Heart right ventricle (tissue), 16 donors: Measurements from ENCODE around the gene KCP. TPM values are rescaled to one million over a fixed set of nuclear protein-coding genes. Genes with fewer than 3 reads are reported as not detected.

ENCODE experiments used
- ATAC-seq, 8 donors: fragments of 200-7000 bp; cut with Tn5 transposase; one replicate each; pipeline ENCODE4 v1.9.1; 2020; ENCODE audit warnings: mild to moderate bottlenecking in 8 of 8, moderate library complexity in 8 of 8, moderate number of reproducible peaks in 1 of 8
- DNase-seq, 2 donors: peaks; one replicate each; pipeline ENCODE4 v3.0.0-alpha.2; 2020
- H3K27ac ChIP-seq, 10 donors: fragments of 200-600 bp; sonication (generic) in 2 of 10; one replicate each; pipeline versions ENCODE4 v1.5.0 to v1.8.0; 2020 to 2022; ENCODE audit warnings: mild to moderate bottlenecking in 3 of 10
- H3K27me3 ChIP-seq, 7 donors: fragments of 200-600 bp; one replicate each; pipeline ENCODE4 v1.8.0; 2021 to 2022; ENCODE audit warnings: mild to moderate bottlenecking in 2 of 7
- H3K36me3 ChIP-seq, 9 donors: fragments of 200-600 bp; sonication (generic) in 1 of 9; one replicate each; pipeline versions ENCODE4 v1.5.0 to v1.8.0; 2020 to 2022; ENCODE audit warnings: mild to moderate bottlenecking in 2 of 9
- H3K4me1 ChIP-seq, 9 donors: fragments of 200-600 bp; sonication (generic) in 1 of 9; one replicate each; pipeline versions ENCODE4 v1.5.0 to v1.8.0; 2020 to 2022; ENCODE audit warnings: mild to moderate bottlenecking in 4 of 9
- H3K4me3 ChIP-seq, 10 donors: fragments of 200-600 bp; sonication (generic) in 2 of 10; one replicate each; pipeline versions ENCODE4 v1.5.0 to v1.8.0; 2020 to 2022; ENCODE audit warnings: mild to moderate bottlenecking in 7 of 10, moderate library complexity in 2 of 10
- H3K9me3 ChIP-seq, 11 donors: fragments of 200-600 bp in 10 of 11; sonication (generic) in 2 of 11; one replicate each; pipeline versions ENCODE4 v1.5.0 to v1.8.0; 2013 to 2022; ENCODE audit warnings: mild to moderate bottlenecking in 2 of 11, control low read depth in 1 of 11, moderate library complexity in 1 of 11
- WGBS, 2 donors: extraction: QIAGEN DNeasy Blood & Tissue Kit; methylation state at CpG; one replicate each; pipeline ENCODE4 v1.1.7; 2013; ENCODE audit warnings: inconsistent platforms in 1 of 2; 5-methylcytosine and 5-hydroxymethylcytosine counted together
- intact Hi-C, 10 donors: fragments of 100-400 bp; cut with DNase I; formaldehyde crosslinking; loops; one replicate each; pipeline versions ENCODE4 v1.11.1 to v1.14.2; 2022
- polyA plus RNA-seq, 2 donors: library from polyadenylated mRNA; stranded (reverse); fragments of 200-250 nt; gene quantifications; one replicate each; pipeline ENCODE4 v1.2.3, GENCODE V29; 2013
- total RNA-seq, 10 donors: library from RNA; stranded (reverse); fragmentation: NEBNext Ultra II Directional in 3 of 10; extraction: Animal tissue kit (Norgen Biotek cat#: 25700) in 3 of 10; gene quantifications; one replicate each; pipeline versions ENCODE4 v1.2.1 to v1.2.4, GENCODE V29; 2021 to 2023
- TF ChIP-seq, protein P1 (sequence below), 9 donors: fragments of 200-600 bp; sonication (generic) in 2 of 9; IDR thresholded peaks; one replicate each; pipeline versions ENCODE4 v1.5.0 to v1.8.0; 2021 to 2022; ENCODE audit warnings: antibody characterized with exemption in 9 of 9, mild to moderate bottlenecking in 5 of 9, moderate library complexity in 1 of 9
- donor health status: Arrhythmogenic right ventricular cardiomyopathy.
- donor health status: ischemic (EF 13 %, LVEDD 7.1; RV severe dilation, severe dysfunction).
- donor health status: healthy with polysubstance abuse.
- donor health status: DM: no; HTN: yes; CAD: no.
- donor health status: DM: no; HTN: no; CAD: no.
- donor health status: ischemic (EF 25% LVEDD 6.9; RV normal size, moderate dysfunction).
- donor health status: ischemic (EF 25% LVEDD 5.7; RV mildly dilated, moderate dysfunction).
- donor health status: healthy.
- donor health status: DM: yes; HTN: yes; CAD: no.
- donor health status: Ischemic cardiomyopathy.
- donor health status: ischemic (EF 35%, LVEDD 5.7; RV mildly dilated, moderate dysfunction).
- donor health status: nonischemic (EF 11% LVEDD 7.7; RV severe dilation, severe dysfunction).
- donor health status: DM: yes; HTN: yes; CAD: no.
- donor health status: PGD.
- donor health status: ischemic (EF 29% LVEDD 5.4; RV normal size, mild dysfunction).
- donor health status: nonischemic (EF 23%, LVEDD 6.1; RV moderate dilation, normal function).

The KCP gene
- total and polyA plus RNA-seq, 12 donors = 0.09 to 0.44 (median 0.27) TPM

DNA sequence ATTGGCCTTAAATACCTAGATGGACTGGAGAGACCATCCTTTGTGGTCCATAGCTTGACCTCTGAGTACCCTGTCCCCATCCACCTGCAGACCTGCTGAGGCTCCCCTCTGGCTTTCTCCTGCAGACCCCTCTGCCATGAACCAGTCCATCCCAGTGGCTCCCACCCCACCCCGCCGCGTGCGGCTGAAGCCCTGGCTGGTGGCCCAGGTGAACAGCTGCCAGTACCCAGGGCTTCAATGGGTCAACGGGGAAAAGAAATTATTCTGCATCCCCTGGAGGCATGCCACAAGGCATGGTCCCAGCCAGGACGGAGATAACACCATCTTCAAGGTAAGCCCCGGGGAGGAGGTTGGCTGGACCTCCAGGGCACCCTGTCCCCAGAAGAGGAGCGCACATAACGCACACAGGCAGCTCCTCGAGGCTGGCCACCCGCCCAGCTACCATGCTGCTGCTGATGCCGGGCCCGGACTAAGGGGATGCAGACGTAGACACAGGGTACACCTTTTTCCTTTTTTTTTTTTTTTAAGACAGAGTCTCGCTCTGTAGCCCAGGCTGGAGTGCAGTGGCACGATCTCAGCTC is 31.5 kb upstream of the KCP start:
- H3K36me3 ChIP-seq = peaks cover 0 to 23% (median 0%) of the 10 kb centered on the region in 9 donors
- 83 to 87% methylated on average over 16 of the region's 16 CpGs for WGBS, 2 donors
- TF ChIP-seq, protein P1, sequence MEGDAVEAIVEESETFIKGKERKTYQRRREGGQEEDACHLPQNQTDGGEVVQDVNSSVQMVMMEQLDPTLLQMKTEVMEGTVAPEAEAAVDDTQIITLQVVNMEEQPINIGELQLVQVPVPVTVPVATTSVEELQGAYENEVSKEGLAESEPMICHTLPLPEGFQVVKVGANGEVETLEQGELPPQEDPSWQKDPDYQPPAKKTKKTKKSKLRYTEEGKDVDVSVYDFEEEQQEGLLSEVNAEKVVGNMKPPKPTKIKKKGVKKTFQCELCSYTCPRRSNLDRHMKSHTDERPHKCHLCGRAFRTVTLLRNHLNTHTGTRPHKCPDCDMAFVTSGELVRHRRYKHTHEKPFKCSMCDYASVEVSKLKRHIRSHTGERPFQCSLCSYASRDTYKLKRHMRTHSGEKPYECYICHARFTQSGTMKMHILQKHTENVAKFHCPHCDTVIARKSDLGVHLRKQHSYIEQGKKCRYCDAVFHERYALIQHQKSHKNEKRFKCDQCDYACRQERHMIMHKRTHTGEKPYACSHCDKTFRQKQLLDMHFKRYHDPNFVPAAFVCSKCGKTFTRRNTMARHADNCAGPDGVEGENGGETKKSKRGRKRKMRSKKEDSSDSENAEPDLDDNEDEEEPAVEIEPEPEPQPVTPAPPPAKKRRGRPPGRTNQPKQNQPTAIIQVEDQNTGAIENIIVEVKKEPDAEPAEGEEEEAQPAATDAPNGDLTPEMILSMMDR (IDR thresholded peaks at IDR 0.05) = no peak
- H3K27ac ChIP-seq = no peak overlapping the region
- no peak for DNase-seq
- intact Hi-C loops = no loop called here
- H3K4me3 ChIP-seq = no peak overlapping the region
- H3K27me3 ChIP-seq = peaks cover 0 to 68% (median 38%) of the 10 kb centered on the region in 7 donors
- peaks cover 0 to 48% (median 12%) of the 10 kb centered on the region in 9 donors for H3K4me1 ChIP-seq
- no peaks in the 10 kb centered on the region for H3K9me3 ChIP-seq
- ATAC-seq = no peak

- peak overlapping the region in 1 of 10 donors; percentile 89 for H3K27ac ChIP-seq
- peaks cover 0 to 18% (median 0%) of the 10 kb centered on the region in 9 donors for H3K36me3 ChIP-seq
- H3K9me3 ChIP-seq = no peaks in the 10 kb centered on the region
- peaks cover 0 to 50% (median 12%) of the 10 kb centered on the region in 9 donors for H3K4me1 ChIP-seq
- H3K4me3 ChIP-seq = peak overlapping the region in 2 of 10 donors; percentile 18 to 77
- no peak for ATAC-seq
- peaks cover 0 to 68% (median 39%) of the 10 kb centered on the region in 7 donors for H3K27me3 ChIP-seq
- WGBS, 2 donors = 81 to 84% methylated on average over 15 of the region's 15 CpGs
- no peak for DNase-seq
- TF ChIP-seq, protein P1 (IDR thresholded peaks at IDR 0.05) = no peak
- intact Hi-C loops = no loop called here
Measured at GRCh38 chr7:128941323-128941890, 30.9 kb upstream of the KCP start.

GRCh38 chr7:128940494-128941322 is 30.2 kb upstream of the KCP start:
- intact Hi-C loops = no loop called here
- peak overlapping the region in 4 of 10 donors; percentile 34 to 89 (median 42) for H3K27ac ChIP-seq
- peaks cover 0 to 68% (median 43%) of the 10 kb centered on the region in 7 donors for H3K27me3 ChIP-seq
- H3K36me3 ChIP-seq = peaks cover 0 to 11% (median 0%) of the 10 kb centered on the region in 9 donors
- H3K4me3 ChIP-seq = peak overlapping the region in 5 of 10 donors; percentile 26 to 77 (median 58)
- H3K4me1 ChIP-seq = peaks cover 0 to 51% (median 12%) of the 10 kb centered on the region in 9 donors
- ATAC-seq (peak; percentile 48 to 83 (median 66)), DNase-seq (peak; percentile 45 to 69)
- WGBS, 2 donors = 76 to 82% methylated on average over 20 of the region's 20 CpGs
- no peaks in the 10 kb centered on the region for H3K9me3 ChIP-seq
- TF ChIP-seq, protein P1 (IDR thresholded peaks at IDR 0.05) = no peak

- 75 to 79% methylated on average over 18 of the region's 18 CpGs for WGBS, 2 donors
- intact Hi-C loops = no loop called here
- TF ChIP-seq, protein P1 (IDR thresholded peaks at IDR 0.05) = no peak
- ATAC-seq (peak in 4 of 8 donors; percentile 17 to 38 (median 31)), DNase-seq (no peak)
- Histone ChIP-seq H3K36me3 (peaks cover 0 to 5% (median 0%) of the 10 kb centered on the region in 9 donors), H3K4me3 (peak overlapping the region in 5 of 10 donors; percentile 26 to 77 (median 58)), H3K27me3 (peaks cover 0 to 71% (median 46%) of the 10 kb centered on the region in 7 donors), H3K9me3 (no peaks in the 10 kb centered on the region), H3K4me1 (peaks cover 0 to 59% (median 12%) of the 10 kb centered on the region in 9 donors), H3K27ac (peak overlapping the region in 5 of 10 donors; percentile 6 to 89 (median 37))
Measured at GRCh38 chr7:128939861-128940410, 29.4 kb upstream of the KCP start.
